A549 (cell line): ENCODE results near the gene WIPF3. TPM values are rescaled to one million over a fixed set of nuclear protein-coding genes. Genes with fewer than 3 reads are reported as not detected.

Source experiments
- ATAC-seq, 2 experiments: fragments of 200-7000 bp in 1 of 2; fragments of >200 bp in 1 of 2; cut with Nextera tagmentation in 1 of 2; cut with Tn5 transposase in 1 of 2; 3 replicates each; pipeline versions ENCODE4 v1.8.0 to v1.9.1; 2018 to 2020; ENCODE audit warnings: mild to moderate bottlenecking in 1 of 2, moderate library complexity in 1 of 2
- CTCF ChIA-PET: fragments of 300-600 bp; sonication (Branson Sonifier 250); formaldehyde crosslinking; extraction: SDS; loops from one replicate; lab custom pipeline; 2021; ENCODE audit warnings: antibody characterized with exemption, inconsistent platforms; lab: Yijun Ruan, JAX
- POLR2A ChIA-PET: fragments of 350-600 bp; formaldehyde crosslinking; extraction: SDS; loops from one replicate; lab custom pipeline; 2021; ENCODE audit warnings: antibody characterized with exemption, inconsistent platforms; lab: Yijun Ruan, JAX
- DNase-seq, 2 experiments: peaks; one replicate each; pipeline versions ENCODE4 v3.0.0 to v3.0.0-alpha.2; 2011 to 2016; ENCODE audit warnings: low read depth in 1 of 2, low spot score in 1 of 2
- FAIRE-seq: peaks from 2 replicates; lab custom pipeline; 2011; peaks lifted over from hg19 to GRCh38; lab: Jason Lieb, UNC
- H3K27ac ChIP-seq, 2 experiments: fragments of >200 bp; sonication (Bioruptor Twin); formaldehyde crosslinking; 3 replicates each; pipeline ENCODE4 v1.5.1; 2016 to 2017
- H3K4me1 ChIP-seq: fragments of >200 bp; sonication (Bioruptor Twin); formaldehyde crosslinking; 3 replicates; pipeline ENCODE4 v1.6.1; 2016
- H3K4me2 ChIP-seq: fragments of >200 bp; sonication (Bioruptor Twin); formaldehyde crosslinking; 3 replicates; pipeline ENCODE4 v1.6.1; 2016
- H3K4me3 ChIP-seq: fragments of >200 bp; sonication (Bioruptor Twin); formaldehyde crosslinking; 3 replicates; pipeline ENCODE4 v1.5.1; 2016
- H3K9me3 ChIP-seq: fragments of >200 bp; sonication (Bioruptor Twin); formaldehyde crosslinking; 3 replicates; pipeline ENCODE4 v1.6.1; 2016
- BCL3 ChIP-seq: fragments of >200 bp; sonication (Bioruptor Twin); formaldehyde crosslinking; IDR thresholded peaks from 3 replicates; pipeline ENCODE4 v1.6.1; 2016
- BHLHE40 ChIP-seq: IDR thresholded peaks from 2 replicates; pipeline ENCODE4 v1.6.1; 2012; ENCODE audit warnings: low read depth, low read length, inconsistent platforms
- CBX2 ChIP-seq: fragments of 200-600 bp; sonication (generic); IDR thresholded peaks from 2 replicates; pipeline ENCODE4 v1.6.1; 2016; ENCODE audit warnings: low read depth, mild to moderate bottlenecking, borderline replicate concordance
- CHD2 ChIP-seq: fragments of 150-350 bp; IDR thresholded peaks from 2 replicates; pipeline ENCODE4 v1.6.1; 2014; ENCODE audit warnings: low read length; ENCODE audit not compliant: partially characterized antibody
- EHF ChIP-seq: fragments of 250-450 bp; sonication (Bioruptor Pico); IDR thresholded peaks from 2 replicates; pipeline ENCODE4 v1.5.0; 2020; ENCODE audit warnings: mild to moderate bottlenecking
- EP300 ChIP-seq, 2 experiments: fragments of >200 bp; sonication (Bioruptor Twin); formaldehyde crosslinking; IDR thresholded peaks; 2 replicates in 1 of 2; 3 replicates in 1 of 2; pipeline ENCODE4 v1.6.1; 2016 to 2017
- FOSB ChIP-seq: fragments of 250-450 bp; sonication (Bioruptor Pico); IDR thresholded peaks from 2 replicates; pipeline ENCODE4 v1.5.0; 2020; ENCODE audit warnings: mild to moderate bottlenecking, moderate library complexity
- HOXB5 ChIP-seq: fragments of 250-450 bp; sonication (Bioruptor Pico); IDR thresholded peaks from 2 replicates; pipeline ENCODE4 v1.5.0; 2020; ENCODE audit warnings: mild to moderate bottlenecking, moderate library complexity
- JUN ChIP-seq, 2 experiments: fragments of >200 bp; sonication (Bioruptor Twin); formaldehyde crosslinking; IDR thresholded peaks; 2 replicates in 1 of 2; 3 replicates in 1 of 2; pipeline ENCODE4 v1.6.1; 2016 to 2017
- KDM1A ChIP-seq: fragments of 200-600 bp; sonication (generic); IDR thresholded peaks from 2 replicates; pipeline ENCODE4 v1.6.1; 2016; ENCODE audit warnings: low read depth, mild to moderate bottlenecking
- MAX ChIP-seq: IDR thresholded peaks from 2 replicates; pipeline ENCODE4 v1.6.1; 2012
- MAZ ChIP-seq: fragments of 150-350 bp; IDR thresholded peaks from 2 replicates; pipeline ENCODE4 v1.6.1; 2014; ENCODE audit warnings: antibody characterized with exemption, low read depth, low read length, borderline replicate concordance
- NPAS2 ChIP-seq: fragments of 250-450 bp; sonication (Bioruptor Pico); IDR thresholded peaks from 2 replicates; pipeline ENCODE4 v1.8.0; 2022; ENCODE audit warnings: mild to moderate bottlenecking, moderate library complexity, borderline replicate concordance
- NR3C1 ChIP-seq: fragments of >200 bp; sonication (Bioruptor Twin); formaldehyde crosslinking; IDR thresholded peaks from 3 replicates; pipeline ENCODE4 v1.6.1; 2017
- PBX3 ChIP-seq: IDR thresholded peaks from 2 replicates; pipeline ENCODE4 v1.6.1; 2012
- PHF8 ChIP-seq: fragments of 200-600 bp; sonication (generic); IDR thresholded peaks from 2 replicates; pipeline ENCODE4 v1.6.1; 2016; ENCODE audit warnings: low read depth, mild to moderate bottlenecking, antibody characterized with exemption, moderate library complexity, borderline replicate concordance
- RAD21 ChIP-seq, 2 experiments: fragments of >200 bp in 1 of 2; sonication (Bioruptor Twin) in 1 of 2; formaldehyde crosslinking in 1 of 2; IDR thresholded peaks in 1 of 2; conservative IDR thresholded peaks in 1 of 2; 2 replicates in 1 of 2; 3 replicates in 1 of 2; pipeline ENCODE4 v1.6.1; 2012 to 2018; ENCODE audit warnings: inconsistent platforms in 1 of 2
- RCOR1 ChIP-seq: fragments of 150-350 bp; IDR thresholded peaks from 2 replicates; pipeline ENCODE4 v1.6.1; 2014; ENCODE audit warnings: antibody characterized with exemption, low read length, low read depth
- RFX5 ChIP-seq: fragments of 450-650 bp; IDR thresholded peaks from 2 replicates; pipeline ENCODE4 v1.7.1; 2014; ENCODE audit warnings: antibody characterized with exemption, mild to moderate bottlenecking, moderate library complexity
- TP53 ChIP-seq: fragments of 250-450 bp; sonication (Bioruptor Pico); IDR thresholded peaks from 2 replicates; pipeline ENCODE4 v1.5.0; 2021; ENCODE audit warnings: mild to moderate bottlenecking, moderate library complexity
- USF2 ChIP-seq: fragments of 450-650 bp; IDR thresholded peaks from 2 replicates; pipeline ENCODE4 v1.6.1; 2014; ENCODE audit warnings: antibody characterized with exemption
- ZC3H11A ChIP-seq: fragments of 450-650 bp; IDR thresholded peaks from 2 replicates; pipeline ENCODE4 v1.6.1; 2014; ENCODE audit warnings: antibody characterized with exemption, mild to moderate bottlenecking
- ZFP36 ChIP-seq: fragments of 450-650 bp; IDR thresholded peaks from 2 replicates; pipeline ENCODE4 v1.6.1; 2014; ENCODE audit warnings: borderline replicate concordance; ENCODE audit not compliant: partially characterized antibody
- ZSCAN20 ChIP-seq: fragments of 250-450 bp; sonication (Bioruptor Pico); IDR thresholded peaks from 2 replicates; pipeline ENCODE4 v1.8.0; 2022; ENCODE audit warnings: mild to moderate bottlenecking, moderate library complexity
- WGBS: methylation state at CpG from one replicate; pipeline ENCODE4 v1.1.6; 2017; ENCODE audit errors: missing lambda C conversion rate; 5-methylcytosine and 5-hydroxymethylcytosine counted together
- polyA plus RNA-seq, 4 experiments: library from polyadenylated mRNA; depleted of rRNA in 3 of 4; stranded (reverse); fragments of >200 nt; fragmentation: RNase III in 1 of 4; extraction: RNeasy Plus Mini Kit Qiagen cat#74134 plus additional on column Dnase treatment in 1 of 4; gene quantifications; 2 replicates in 3 of 4; 3 replicates in 1 of 4; pipeline ENCODE4 v1.2.3, GENCODE V29; 2011 to 2017
- TF ChIP-seq, protein P1 (sequence below): fragments of 250-450 bp; sonication (Bioruptor Pico); IDR thresholded peaks from 2 replicates; pipeline ENCODE4 v1.5.0; 2020; ENCODE audit warnings: low read depth, mild to moderate bottlenecking, moderate library complexity
- TF ChIP-seq, protein P2 (sequence below): fragments of >200 bp; sonication (Bioruptor Twin); formaldehyde crosslinking; IDR thresholded peaks from 3 replicates; pipeline ENCODE4 v1.5.1; 2016

Gene WIPF3
- polyA plus RNA-seq, 2 of the 4 experiments (the other 2 are of a cell fraction): 0.10 to 0.30 TPM

- no peaks in the 10 kb centered on the region for H3K9me3 ChIP-seq
- peaks cover 9% of the 10 kb centered on the region; the same call in 2 of the 3 replicates for H3K4me1 ChIP-seq
- no peak for DNase-seq
- H3K4me2 ChIP-seq: no peak overlapping the region
- no peak for ATAC-seq
- FAIRE-seq: no peak
- no peak for TF ChIP-seq JUN (IDR thresholded peaks at IDR 0.05)
- TF ChIP-seq NPAS2 (CRISPR knock-in tag): no peak
- no peak for TF ChIP-seq FOSB (CRISPR knock-in tag)
- TF ChIP-seq ZSCAN20 (CRISPR knock-in tag): no peak
- no peak for TF ChIP-seq MAX
- TF ChIP-seq RFX5: no peak
- TF ChIP-seq CBX2: no peak
- no peak for TF ChIP-seq CHD2
- TF ChIP-seq KDM1A: no peak
- no peak for TF ChIP-seq TP53 (CRISPR knock-in tag)
- no peak for TF ChIP-seq HOXB5 (CRISPR knock-in tag)
- no peak for TF ChIP-seq BHLHE40
- TF ChIP-seq PBX3: no peak
- TF ChIP-seq NR3C1: no peak
- CTCF ChIA-PET: no interaction called here
- 68% methylated on average over 3 of the region's 3 CpGs for WGBS
- H3K4me3 ChIP-seq: no peak overlapping the region
- POLR2A ChIA-PET: no interaction called here
- no peak overlapping the region for H3K27ac ChIP-seq
Observed at GRCh38 chr7:29861884-29862283, 55.6 kb downstream of the WIPF3 start.

DNA sequence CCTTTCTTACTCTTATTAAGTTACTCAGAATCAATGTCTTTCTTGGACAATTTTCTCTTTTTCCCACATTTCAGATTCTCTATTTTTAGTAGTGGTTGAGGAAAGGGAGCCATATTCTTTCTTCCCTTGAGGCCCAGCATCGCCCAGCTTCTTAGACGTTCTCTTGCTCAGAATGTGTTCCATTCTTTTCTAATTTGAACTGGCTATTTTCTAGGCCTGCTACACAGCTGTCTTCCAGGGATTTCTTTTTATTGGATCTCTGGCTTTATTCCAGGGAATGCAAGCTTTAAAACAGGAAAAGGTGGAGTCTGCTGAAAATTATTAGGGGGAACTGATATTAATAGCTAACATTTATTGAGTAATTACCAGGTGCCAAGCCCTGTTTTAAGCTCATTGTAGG is 58.3 kb downstream of the WIPF3 start:
- Histone ChIP-seq H3K4me2 (no peak overlapping the region), H3K27ac (no peak overlapping the region), H3K9me3 (no peaks in the 10 kb centered on the region), H3K4me1 (peaks cover 9% of the 10 kb centered on the region; the same call in 2 of the 3 replicates), H3K4me3 (no peak overlapping the region)
- ChIA-PET CTCF (no interaction called here), POLR2A (no interaction called here)
- WGBS: 91% methylated on average over 2 of the region's 2 CpGs
- FAIRE-seq (no peak), DNase-seq (no peak), ATAC-seq (no peak)
- TF ChIP-seq, protein P1, sequence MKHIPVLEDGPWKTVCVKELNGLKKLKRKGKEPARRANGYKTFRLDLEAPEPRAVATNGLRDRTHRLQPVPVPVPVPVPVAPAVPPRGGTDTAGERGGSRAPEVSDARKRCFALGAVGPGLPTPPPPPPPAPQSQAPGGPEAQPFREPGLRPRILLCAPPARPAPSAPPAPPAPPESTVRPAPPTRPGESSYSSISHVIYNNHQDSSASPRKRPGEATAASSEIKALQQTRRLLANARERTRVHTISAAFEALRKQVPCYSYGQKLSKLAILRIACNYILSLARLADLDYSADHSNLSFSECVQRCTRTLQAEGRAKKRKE (CRISPR knock-in tag): no peak
- TF ChIP-seq, protein P2, sequence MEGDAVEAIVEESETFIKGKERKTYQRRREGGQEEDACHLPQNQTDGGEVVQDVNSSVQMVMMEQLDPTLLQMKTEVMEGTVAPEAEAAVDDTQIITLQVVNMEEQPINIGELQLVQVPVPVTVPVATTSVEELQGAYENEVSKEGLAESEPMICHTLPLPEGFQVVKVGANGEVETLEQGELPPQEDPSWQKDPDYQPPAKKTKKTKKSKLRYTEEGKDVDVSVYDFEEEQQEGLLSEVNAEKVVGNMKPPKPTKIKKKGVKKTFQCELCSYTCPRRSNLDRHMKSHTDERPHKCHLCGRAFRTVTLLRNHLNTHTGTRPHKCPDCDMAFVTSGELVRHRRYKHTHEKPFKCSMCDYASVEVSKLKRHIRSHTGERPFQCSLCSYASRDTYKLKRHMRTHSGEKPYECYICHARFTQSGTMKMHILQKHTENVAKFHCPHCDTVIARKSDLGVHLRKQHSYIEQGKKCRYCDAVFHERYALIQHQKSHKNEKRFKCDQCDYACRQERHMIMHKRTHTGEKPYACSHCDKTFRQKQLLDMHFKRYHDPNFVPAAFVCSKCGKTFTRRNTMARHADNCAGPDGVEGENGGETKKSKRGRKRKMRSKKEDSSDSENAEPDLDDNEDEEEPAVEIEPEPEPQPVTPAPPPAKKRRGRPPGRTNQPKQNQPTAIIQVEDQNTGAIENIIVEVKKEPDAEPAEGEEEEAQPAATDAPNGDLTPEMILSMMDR: no peak
- TF ChIP-seq RAD21 (conservative IDR thresholded peaks at IDR 0.05 in 1 of 2, IDR thresholded peaks at IDR 0.05 in 1 of 2): no peak
- TF ChIP-seq ZFP36: no peak
- TF ChIP-seq ZSCAN20 (CRISPR knock-in tag): no peak
- TF ChIP-seq PHF8: no peak
- no peak for TF ChIP-seq EP300 (IDR thresholded peaks at IDR 0.05)
- TF ChIP-seq MAZ: no peak
- TF ChIP-seq MAX: no peak
- no peak for TF ChIP-seq PBX3
- no peak for TF ChIP-seq BCL3
- TF ChIP-seq RFX5: no peak
- no peak for TF ChIP-seq JUN (IDR thresholded peaks at IDR 0.05)
- TF ChIP-seq NR3C1: no peak
- no peak for TF ChIP-seq RCOR1
- TF ChIP-seq USF2: no peak
- TF ChIP-seq ZC3H11A: no peak
- TF ChIP-seq EHF (CRISPR knock-in tag): no peak
